ENCODE measurements around the gene VWF. TPM values are rescaled to one million over a fixed set of nuclear protein-coding genes. Genes with fewer than 3 reads are reported as not detected.

Gene VWF
- total and polyA plus RNA-seq, 10 of the 15 experiments (the other 5 are each of a cell fraction or from before 2014, with no cell fraction given) = 0.08 to 0.23 TPM; not detected in 8

- no peak for TF ChIP-seq RELB (IDR thresholded peaks at IDR 0.05; ENCODE audit: low read depth)
- no peak for TF ChIP-seq NRF1 (conservative IDR thresholded peaks at IDR 0.05; ENCODE audit: low read depth, low read length)
- TF ChIP-seq POLR2AphosphoS5 (IDR thresholded peaks at IDR 0.05; ENCODE audit: low read length) = no peak
- no peak for TF ChIP-seq SKIL (IDR thresholded peaks at IDR 0.05; ENCODE audit: low read depth, poor library complexity, severe bottlenecking)
- no peak for TF ChIP-seq SMAD5 (IDR thresholded peaks at IDR 0.05; ENCODE audit: low read depth)
- TF ChIP-seq PBX3 (IDR thresholded peaks at IDR 0.05; ENCODE audit: insufficient replicate concordance, low read depth, low read length) = no peak
- TF ChIP-seq ZNF687 (IDR thresholded peaks at IDR 0.05) = no peak
- no peak for TF ChIP-seq RCOR1 (conservative IDR thresholded peaks at IDR 0.05; ENCODE audit: low read depth, low read length)
- no peak for TF ChIP-seq ASH2L (IDR thresholded peaks at IDR 0.05; ENCODE audit: borderline replicate concordance, low read depth)
- TF ChIP-seq ZNF384 (IDR thresholded peaks at IDR 0.05; ENCODE audit: borderline replicate concordance, low read depth, low read length) = no peak
These were observed 44.1 kb downstream of the VWF start (continued) for GRCh38 chr12:6080149-6081045.
